CD4-positive, alpha-beta T cell treated with Interferon alpha-2 for 1 hour (primary cell): Measurements from ENCODE around the gene ORAI1.
"Not testable (repeated sequence)": the region's sequence is repeated elsewhere in the genome, so short reads cannot be mapped to it uniquely, and the experiment has no call there.

Experiments used
- DNase-seq, 2 donors: peaks; one replicate each; pipeline ENCODE4 v3.0.0-alpha.2; 2020 to 2022

Gene ORAI1

DNA sequence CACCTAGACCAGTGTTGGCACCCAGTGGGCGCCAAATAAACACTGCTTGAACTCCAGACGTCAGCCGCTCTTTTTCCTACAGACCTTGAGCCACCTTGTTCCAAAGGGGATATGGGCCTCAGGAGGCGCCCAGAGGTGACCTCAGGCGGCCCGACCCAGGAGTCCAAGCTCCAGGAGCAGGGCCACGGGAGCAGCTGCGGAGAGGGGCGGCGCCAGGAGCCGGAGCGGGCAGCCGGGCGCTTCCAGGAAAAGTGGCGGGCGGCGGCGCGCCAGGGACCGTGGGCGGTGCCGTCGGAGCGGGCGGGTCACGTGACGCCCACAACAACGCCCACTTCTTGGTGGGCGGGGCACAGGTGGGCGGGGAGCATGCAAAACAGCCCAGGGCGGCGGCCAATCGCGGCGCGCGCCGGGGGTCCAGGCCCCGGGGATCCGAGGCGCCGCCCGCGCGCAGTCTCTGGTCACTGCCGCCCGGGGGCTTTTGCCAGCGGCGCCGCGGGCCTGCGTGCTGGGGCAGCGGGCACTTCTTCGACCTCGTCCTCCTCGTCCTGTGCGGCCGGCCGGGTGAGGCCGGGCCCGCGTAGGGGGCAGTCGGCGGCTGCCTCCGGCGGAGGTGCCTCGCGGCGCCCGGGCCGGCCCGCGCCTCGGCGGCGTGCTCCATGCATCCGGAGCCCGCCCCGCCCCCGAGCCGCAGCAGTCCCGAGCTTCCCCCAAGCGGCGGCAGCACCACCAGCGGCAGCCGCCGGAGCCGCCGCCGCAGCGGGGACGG lies at the start of gene ORAI1:
Gene ORAI1 (plus strand): TSS at position 444 of the 766 bp plus-strand sequence.
- peak; percentile 93 to 96 for DNase-seq

DNA sequence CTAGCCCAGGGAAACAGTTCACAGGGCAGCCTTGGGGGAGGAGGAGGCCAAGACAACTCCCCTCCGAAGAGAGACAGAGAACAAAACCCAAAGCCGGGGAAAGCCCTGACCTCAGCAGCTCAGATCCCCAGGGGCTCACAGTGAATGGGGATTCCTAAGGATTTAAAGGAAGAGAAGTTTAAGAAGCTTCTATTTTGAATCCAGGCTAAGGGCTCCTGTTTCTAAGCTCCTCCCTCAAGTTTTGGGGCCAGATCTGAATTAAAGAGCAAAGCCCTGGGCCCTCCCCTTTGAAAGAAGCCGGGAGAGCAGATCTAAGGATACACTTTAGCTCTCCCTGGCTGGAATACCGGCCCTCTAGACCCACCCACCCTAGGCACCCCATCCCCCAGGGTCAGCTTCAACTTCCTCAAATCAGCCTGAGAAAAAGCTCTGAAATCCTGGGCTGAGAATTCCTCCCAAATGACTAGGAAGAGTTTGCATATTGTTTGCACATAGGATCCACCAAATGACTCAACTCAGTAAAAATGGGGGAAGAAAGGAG lies 49.4 kb upstream of the ORAI1 start:
- no peak for DNase-seq

DNA sequence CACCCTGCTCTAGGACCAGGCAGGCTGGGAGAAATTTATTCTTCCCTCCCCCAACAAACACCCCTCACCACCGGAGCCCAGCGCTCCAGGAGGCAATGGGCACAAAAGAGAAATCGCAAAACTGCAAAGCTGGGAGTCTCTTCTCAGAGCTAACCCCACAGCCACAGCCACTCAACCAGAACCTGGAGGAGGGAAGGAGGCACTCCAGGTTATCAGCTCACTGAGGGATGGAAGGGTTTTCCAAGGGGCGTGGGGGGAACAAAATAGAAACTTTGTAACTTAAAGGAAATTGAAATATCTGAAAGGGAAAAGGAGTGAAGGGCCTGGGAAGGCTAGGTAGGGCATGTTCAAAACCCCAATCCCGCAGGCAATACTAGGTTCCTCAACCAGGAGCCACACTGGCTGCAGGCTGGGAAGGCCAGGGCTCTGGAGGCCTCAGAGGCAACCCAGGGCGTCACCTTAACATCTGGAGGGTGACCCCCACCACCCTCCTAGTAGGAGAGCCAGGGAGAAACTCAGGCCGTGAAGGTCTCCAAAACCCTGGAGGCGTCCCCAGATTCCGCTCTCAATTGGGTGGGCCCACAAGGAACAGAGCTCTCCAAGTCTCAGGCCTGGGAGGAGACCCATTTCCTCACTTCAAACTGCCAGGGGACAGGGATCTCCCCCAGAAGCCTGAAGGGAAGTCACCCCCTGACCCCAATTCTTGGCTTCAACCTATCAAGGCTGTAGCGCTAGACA lies 48.7 kb upstream of the ORAI1 start:
- DNase-seq, result no peak

DNA sequence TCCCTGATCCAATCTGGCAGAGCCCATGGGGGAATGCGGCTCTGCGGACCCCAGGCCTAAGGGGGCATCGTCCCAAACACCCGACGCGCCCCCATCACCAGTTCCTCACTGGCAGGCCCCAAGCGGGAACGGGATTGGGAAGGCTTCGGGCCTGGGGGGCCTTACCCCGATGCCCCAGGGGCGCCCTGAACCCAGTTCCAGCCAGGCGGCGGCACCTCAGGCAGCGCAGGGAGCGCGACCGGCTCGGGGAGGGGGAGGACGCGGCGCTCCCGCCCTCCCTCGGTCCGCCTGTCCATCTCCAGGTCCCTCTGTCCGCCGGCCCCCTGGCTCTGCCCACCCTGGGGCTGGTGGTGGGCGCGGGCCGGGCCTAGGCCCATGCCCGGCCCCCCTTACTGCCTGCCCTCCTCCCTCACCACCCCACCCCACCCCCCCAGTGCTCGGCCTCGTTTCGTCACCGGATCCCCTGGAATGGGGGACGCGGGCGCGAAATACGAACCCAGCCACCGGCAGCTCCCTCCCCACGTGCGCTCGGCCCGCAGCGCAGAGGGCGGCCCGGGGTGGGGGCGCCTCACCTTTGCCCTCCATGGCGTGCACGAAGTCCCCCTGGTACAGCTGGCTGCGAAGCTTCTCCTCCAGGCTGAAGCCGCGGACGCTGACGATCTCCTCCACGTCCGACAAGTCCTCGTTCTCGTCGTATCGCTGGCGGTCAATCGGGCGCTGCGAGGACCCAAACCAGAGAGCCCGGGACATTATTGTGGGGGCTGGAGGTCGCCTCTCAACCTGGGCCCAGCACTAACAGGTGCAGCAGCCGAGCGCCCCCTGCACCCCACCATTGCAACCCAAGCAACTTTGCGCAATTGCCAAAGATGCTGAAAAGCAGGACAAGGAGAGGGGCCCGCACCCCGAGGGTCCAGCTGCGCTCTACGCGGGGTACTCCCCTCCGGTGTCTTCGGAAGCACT lies 47.8 kb upstream of the ORAI1 start:
- DNase-seq, result no peak

DNA sequence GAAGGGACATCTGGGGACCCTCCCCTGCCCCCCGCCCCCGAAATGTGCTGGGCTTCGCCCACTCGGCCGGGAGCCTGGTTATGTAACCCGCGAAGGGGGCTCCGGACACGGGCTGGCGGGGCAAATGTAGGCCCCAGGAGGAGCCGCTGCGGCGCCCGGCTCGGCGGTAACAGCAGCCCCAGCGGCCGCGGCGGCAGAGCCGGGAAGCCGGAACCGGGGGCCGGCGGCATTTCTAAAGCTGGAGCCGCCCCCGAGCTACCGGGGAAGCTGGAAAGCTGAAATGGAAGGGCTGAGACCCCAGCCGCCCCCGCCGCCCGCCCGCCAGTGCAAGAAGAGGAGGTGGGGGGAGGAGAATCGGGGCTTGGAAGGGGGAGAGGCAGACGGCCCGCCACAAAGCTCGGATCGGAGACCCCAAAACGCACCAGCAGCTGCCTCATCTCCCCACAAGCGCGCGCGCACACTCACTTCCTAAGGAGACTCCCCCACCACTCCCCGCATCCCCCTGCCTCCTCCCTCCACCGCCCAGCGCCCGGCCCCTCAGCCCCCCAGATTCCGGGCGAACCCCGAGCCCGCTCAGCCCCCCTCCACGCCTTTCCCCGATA lies 47.0 kb upstream of the ORAI1 start:
- DNase-seq, result peak; percentile 11 to 39

DNA sequence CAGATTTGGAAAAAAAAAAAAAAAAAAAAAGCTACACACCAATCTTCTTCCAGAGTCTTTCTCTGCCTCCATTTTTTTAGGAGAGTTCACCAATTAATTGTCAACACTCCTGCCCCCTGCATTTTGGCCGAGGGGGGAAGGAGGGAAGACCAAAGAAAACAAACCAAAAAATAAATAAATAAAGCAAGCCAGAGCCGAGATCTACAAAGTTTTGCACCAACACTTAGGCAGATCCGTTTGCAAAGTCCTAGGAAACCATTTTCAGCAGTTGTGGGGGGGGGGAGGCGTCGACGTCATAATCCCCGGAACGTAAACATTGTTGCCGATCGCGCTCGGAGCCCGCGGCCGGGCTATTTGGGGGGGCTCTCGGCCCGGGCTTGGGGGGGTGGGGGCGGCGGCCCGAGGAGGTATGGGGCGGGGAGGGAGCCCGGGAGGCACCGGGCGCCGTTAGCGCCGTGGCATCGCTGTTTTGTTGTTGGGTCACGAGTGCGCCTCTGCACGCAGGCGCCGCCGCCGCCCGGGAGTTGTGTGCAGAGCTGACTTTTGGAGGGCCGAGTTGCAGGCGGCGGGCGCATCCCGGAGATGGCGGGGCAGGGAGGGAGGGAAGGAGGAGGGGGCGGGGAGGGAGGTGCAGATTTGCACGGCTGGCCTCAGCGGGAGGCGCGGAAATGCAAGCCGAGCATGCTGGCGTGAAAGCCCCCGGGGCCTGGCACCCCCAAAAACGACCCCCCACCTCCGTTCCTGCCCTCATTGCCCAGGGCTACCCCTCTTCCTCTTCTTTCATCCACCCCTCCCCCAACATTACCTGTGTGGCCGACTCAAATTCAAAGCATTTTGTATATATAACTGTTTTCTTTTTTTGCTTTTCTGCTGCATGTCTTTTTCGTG lies 46.1 kb upstream of the ORAI1 start:
- peak; percentile 63 to 82 for DNase-seq

DNA sequence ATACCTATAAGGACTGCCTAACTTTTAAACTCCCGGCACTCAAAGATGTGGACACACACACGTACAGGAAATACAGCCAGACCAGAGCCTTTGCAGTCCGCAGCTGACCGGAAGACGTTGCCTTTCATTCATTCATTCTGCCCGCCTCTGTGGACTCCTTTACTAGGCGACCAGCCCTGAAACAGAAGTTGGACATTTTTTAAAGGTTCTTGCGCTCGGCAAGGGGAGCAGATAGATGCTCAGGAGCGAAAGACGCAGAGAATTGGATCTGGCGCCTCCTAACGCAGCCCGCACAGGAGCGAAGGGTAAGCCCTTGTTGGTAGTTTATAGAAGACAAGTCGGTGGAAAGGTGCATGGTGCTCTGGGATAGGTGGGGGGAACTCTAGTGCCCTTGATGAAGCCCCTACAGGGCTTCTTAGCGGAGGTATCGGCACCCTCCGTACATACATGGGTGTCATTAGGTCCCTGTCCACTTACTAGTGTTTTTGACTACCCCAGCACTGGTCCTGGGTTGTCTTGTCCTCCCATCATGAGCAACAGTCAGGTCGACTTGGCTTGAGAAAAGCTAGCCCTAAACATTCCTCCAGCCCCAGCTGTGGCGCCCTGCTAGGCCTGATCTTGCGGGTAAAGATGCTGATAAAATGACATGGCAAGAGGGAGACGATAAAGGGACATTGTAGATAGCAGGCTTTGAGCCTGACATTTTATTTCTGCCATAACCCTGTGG lies 45.2 kb upstream of the ORAI1 start, which contains the start of gene KDM2B:
Gene KDM2B (minus strand): TSS at position 65 of the 727 bp plus-strand sequence. CDS start 112 bp downstream, outside the sequence.
- DNase-seq, result peak in 1 of 2 donors; percentile 34

DNA sequence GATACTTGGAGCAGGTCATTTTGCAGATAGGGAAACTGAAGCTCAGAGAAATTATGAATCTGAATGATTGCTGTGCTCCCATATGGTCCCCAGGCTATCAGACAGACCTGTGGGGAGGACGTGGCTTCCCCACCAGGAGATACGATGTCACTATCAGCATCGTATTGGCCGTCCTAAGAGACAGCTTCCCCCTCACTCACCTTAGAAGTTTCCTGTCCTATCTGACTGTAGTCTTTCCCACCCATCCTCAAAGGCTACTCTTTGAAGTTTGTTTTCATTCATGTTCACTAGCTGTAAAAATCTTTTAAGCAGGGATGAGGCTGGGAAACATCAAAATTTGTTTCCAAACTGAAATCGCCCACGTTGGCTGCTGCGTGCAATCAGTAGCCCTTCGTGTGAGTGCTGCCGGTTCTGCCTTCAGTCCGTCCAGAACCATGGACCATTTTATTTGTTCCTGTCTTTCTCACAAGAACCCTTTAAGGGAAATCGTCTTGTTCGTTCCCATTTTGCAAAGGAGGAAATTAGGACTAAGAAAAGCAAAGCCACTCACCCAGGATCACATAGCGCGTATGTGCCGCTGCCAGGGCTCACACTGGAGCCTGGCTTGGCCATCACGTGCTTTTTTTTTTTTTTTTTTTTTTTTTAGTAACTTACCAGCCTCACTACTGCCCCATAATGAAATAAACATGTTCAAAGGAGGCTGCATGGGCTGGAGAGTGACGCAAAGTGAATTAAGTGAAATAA lies 44.5 kb upstream of the ORAI1 start:
- peak in 1 of 2 donors; percentile 32 for DNase-seq

DNA sequence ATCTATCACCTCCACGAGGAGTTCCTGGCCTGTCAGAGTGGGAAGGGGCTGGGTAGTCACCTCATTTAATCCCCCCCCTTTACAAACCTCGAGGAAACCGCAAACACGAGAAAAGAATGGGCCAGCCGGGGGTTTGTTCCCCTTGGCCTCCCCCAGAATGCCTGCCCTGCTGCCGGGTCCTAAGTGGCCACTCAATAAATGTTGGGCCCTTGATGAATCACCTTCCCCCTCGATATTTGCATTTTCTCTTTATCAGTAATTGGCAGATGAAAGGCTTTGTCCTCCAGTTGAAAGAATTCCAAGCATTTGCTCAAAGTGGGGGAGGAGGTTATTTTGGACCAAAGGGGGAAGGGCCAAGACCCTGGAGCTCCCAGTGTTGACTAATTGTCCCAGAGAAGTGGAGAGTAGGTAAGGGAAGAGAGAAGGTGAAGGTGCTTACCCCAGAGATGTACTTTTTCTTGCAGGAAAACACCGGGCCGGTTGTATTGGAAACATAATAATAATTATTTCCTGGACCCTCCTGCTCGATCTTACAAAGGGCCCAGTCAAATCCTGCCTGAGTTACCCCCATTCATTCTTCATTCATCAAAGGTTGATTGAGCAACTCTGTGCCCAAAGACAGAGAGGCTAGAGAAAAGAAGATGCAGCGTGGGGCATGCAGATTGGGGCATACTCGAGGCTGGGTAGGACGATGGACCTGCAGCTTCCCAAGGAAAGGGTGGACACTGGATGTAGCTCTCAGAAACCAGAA lies 43.6 kb upstream of the ORAI1 start:
- DNase-seq, result no peak

DNA sequence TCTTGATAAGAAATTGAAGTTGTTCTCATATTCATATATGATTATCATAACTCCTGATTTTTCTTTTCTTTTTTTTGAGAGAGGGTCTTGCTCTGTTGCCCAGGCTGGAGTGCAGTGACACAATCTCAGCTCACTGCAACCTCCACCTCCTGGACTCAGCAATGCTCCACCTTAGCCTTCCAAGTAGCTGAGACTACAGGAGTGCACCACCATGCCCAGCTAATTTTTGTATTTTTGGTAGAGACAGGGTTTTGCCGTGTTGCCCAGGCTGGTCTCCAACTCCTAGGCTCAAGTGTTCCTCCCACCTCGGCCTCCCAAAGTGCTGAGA lies 43.0 kb upstream of the ORAI1 start:
- DNase-seq, result not testable (repeated sequence)

DNA sequence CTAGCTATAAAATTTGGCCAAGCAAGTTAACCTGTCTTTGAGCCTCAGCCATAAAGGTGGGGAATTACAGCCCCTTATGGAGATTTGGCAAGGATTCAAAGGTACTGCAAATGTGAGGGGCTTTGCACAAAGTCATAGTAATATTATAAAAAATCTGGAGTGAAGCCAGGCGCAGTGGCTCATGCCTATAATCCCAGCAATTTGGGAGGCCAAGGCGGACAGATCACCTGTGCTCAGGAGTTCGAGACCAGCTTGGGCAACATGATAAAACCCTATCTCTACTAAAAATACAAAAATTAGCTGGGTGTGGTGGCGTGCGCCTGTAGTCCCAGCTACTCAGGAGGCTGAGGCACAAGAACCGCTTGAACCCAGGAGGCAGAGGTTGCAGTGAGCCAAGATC lies 41.4 kb upstream of the ORAI1 start:
- DNase-seq, result not testable (repeated sequence)

DNA sequence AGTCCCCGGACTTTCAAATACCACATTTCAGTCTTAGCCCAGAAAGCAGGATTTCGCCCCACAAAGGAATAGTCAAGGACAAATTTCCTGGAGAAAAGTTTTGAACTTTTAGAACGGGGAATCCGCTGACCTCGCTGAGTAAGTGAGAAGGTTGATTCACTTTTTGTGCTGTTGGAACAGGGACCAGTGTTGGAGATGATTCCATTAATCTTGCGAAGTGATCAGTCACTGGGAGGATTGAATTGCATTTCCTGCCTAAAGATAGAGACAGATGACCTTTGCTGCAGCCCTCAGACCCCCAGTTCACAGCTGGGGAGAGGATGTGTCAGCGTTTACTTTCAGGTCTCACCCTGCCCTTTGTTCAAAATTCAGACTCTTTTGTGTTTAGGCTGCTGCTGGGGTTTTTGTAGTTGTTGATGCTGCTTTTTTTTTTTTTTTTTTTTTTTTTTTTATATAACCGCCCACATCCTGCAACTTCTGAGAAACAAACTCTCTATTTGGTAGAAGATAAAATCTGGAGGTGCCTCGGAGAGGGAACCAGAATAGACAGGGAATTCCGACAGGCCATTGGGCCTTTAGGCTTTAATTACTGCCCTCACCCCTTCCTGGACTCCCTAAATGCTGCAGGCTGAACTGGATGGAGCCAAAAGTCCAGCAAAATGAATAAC lies 35.7 kb upstream of the ORAI1 start:
- DNase-seq, result peak; percentile 71 to 87

DNA sequence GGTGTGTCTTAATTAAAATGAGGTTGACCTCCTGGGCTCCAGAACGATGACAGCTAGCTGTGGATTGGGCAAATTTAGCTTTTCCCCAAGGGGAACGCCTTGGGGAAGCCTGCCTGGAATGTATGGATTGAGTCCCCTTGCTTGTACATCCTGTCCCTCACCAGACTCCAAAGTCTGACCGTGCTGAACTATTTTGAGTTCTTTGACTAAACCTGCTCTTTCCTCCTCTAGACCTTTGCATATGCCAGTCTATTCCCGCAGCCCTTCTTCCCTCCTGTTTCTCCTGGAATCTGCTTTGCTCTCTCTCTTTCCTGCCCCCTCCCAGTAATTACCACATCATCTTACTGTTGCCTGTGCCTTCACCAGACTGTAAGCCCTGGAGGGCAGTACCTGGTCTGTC lies 34.0 kb upstream of the ORAI1 start:
- no peak for DNase-seq

DNA sequence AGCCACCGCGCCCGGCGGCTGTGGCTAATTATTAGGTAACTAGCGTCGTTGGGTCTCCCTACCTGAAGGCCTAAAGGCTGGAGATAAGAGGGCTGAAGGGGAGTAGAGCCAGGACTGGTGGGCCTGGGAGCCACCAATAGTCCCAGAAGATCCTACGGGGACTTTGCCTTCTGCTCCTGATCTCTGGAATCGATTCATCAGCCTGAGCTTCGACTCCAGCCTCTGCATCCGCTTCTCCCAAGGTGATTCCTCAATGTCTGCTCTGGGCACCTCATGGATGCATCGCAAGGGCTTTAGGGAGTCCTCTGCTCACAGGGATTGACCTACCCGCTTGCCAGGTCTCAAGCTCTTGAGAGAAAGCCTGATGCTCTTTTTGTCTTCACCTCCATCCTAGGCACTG lies 30.8 kb upstream of the ORAI1 start:
- no peak for DNase-seq

DNA sequence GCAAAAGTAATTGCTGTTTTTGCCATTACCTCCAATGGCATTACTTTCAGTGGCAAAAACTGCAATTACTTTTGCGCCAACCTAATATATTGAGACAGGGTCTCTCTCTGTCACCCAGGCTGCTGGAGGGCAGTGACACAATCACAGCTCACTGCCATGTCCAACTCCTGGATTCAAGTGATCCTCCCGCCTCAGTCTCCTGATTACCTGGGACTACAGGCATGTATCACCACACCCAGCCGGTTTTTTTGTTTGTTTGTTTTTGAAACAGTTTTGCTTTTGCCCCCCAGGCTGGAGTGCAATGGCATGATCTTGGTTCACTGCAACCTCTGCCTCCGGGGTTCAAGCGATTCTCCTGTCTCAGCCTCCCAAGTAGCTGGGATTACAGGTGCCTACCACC lies 29.8 kb upstream of the ORAI1 start:
- DNase-seq, result no peak

DNA sequence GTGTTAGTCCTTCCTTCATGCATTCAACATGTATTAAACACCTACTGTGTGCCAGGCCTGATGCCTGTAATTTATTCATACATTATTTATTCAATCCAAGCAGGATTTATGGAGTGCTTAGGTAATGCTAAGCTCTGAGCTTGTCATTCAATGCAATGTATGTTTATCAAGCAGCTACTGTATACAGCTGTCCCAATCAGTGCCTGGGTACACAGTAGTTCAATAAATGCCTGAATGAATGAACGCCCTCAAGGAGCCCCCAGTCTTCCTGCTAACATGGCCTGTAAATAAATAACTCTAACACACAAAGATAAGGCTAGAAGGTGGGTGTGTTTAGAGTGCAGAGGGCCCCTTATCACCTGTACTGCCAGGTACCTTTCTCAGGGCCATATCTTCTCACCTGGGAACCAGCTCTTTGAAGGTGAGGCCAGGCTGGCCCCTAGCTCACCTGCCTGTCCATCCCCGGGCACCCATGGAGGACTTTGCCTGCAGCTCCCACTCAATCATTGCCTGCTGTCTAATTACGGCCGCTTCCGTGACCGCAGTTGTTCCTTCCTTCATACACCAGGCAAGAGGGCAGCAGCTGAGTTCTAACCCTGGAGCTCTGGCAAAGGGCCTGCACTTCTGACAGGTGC lies 25.5 kb upstream of the ORAI1 start:
- DNase-seq, result no peak

DNA sequence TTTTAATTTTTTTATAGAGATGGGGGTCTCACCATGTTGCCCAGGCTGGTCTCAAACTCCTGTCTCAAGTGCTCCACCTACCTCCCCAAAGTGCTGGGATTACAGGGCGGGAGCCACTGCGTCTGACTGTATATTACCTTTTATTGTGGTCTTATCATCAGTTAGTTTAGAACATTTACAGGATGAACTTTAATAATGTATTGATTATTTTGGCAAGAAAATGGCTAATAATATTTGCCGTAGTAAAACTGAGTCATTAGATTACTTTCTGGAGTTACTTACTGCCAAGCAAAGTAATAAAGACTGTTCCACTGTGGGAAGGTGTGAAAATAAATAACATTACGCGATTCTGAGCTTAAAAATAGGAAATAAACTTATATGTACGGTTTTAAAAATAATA lies 23.6 kb upstream of the ORAI1 start:
- no peak for DNase-seq

DNA sequence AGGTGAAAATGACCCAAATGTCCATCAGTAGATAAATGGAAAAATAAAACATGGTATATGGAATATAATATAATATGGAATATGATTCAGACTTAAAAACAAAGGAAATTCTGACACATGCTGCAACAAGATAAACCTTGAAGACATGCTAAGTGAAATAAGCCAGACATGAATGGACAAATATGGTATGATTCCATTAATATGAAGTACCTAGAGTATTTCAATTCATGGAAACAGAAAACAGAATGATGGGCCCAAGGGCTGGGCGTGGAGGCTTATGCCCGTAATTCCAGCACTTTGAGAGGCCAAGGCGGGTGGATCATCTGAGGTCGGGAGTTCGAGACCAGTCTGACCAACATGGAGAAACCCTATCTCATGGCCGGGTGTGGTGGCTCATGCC lies 22.7 kb upstream of the ORAI1 start:
- DNase-seq, result no peak
